ENCODE results near the gene ENTR1.

- no peak for TF ChIP-seq CTCF (IDR thresholded peaks at IDR 0.05)
- TF ChIP-seq POLR2A (IDR thresholded peaks at IDR 0.05) = no peak
Measured at GRCh38 chr9:136442265-136442664, 31.9 kb upstream of the ENTR1 start.
